Vagina (tissue), 2 donors: ENCODE measurements around the gene GPRIN2.
"Not testable (repeated sequence)": the region's sequence is repeated elsewhere in the genome, so short reads cannot be mapped to it uniquely, and the experiment has no call there.

Experiments
- CTCF ChIP-seq, 3 experiments: fragments of 450-650 bp in 2 of 3; fragments of 200-600 bp in 1 of 3; sonication (generic) in 1 of 3; IDR thresholded peaks; one replicate each; pipeline ENCODE4 v1.5.1; 2017 to 2019; ENCODE audit warnings: antibody characterized with exemption in 3 of 3, mild to moderate bottlenecking in 2 of 3, moderate library complexity in 2 of 3
- POLR2A ChIP-seq, 2 donors: fragments of 450-650 bp; IDR thresholded peaks; one replicate each; pipeline ENCODE4 v1.6.1; 2017; ENCODE audit warnings: antibody characterized with exemption in 2 of 2, mild to moderate bottlenecking in 2 of 2, moderate library complexity in 2 of 2
- POLR2AphosphoS5 ChIP-seq, 2 donors: sonication (generic); formaldehyde crosslinking; IDR thresholded peaks; one replicate each; pipeline ENCODE4 v1.9.0; 2017; ENCODE audit warnings: antibody characterized with exemption in 2 of 2, mild to moderate bottlenecking in 2 of 2, low read depth in 1 of 2; ENCODE audit not compliant: insufficient read depth in 1 of 2

GRCh38 chr10:46594453-46595063, 38.1 kb upstream of the GPRIN2 start:
- not testable (repeated sequence) for TF ChIP-seq CTCF (IDR thresholded peaks at IDR 0.05); POLR2A (IDR thresholded peaks at IDR 0.05); POLR2AphosphoS5 (IDR thresholded peaks at IDR 0.05; ENCODE audit: insufficient read depth in 1 of 2, low read depth in 1 of 2)
